Skin epidermis (tissue), 12 donors: ENCODE measurements around the gene PSME3.
"Not testable (repeated sequence)": the region's sequence is repeated elsewhere in the genome, so short reads cannot be mapped to it uniquely, and the experiment has no call there.

Experiments used
- H3K27ac ChIP-seq, 21 experiments: fragments of 200-600 bp; sonication (generic) in 11 of 21; one replicate each; pipeline ENCODE4 v1.5.0; 2020; ENCODE audit warnings: mild to moderate bottlenecking in 3 of 21, inconsistent platforms in 2 of 21, moderate library complexity in 2 of 21
- H3K4me3 ChIP-seq, 7 experiments: fragments of 200-600 bp; sonication (generic) in 2 of 7; one replicate each; pipeline ENCODE4 v1.5.0; 2020; ENCODE audit warnings: inconsistent platforms in 2 of 7, mild to moderate bottlenecking in 2 of 7, moderate library complexity in 1 of 7

Gene PSME3

GRCh38 chr17:42848093-42848492 is 14.9 kb downstream of the PSME3 start:
- no peak overlapping the region for H3K27ac ChIP-seq
- no peak overlapping the region for H3K4me3 ChIP-seq

DNA sequence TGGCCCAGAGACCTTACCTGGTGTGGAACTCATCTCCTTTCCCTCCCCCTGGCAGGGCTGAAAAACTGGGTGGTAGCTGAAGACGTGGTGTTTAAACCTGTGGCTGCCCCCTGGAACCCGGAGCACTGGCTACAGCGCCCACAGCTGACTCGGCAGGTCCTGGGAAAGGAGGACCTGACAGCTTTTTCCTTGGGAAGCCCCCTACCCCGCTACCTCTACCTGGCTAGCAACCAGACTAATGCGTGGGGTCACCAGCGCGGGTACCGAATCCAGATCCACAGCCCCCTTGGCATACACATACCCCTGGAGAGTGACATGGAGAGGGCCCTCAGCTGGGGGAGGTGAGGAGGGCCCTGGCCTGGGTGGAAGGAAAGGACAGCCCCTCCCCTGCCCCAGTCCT is 15.8 kb downstream of the PSME3 start:
- Histone ChIP-seq H3K4me3 (no peak overlapping the region), H3K27ac (no peak overlapping the region)

GRCh38 chr17:42849451-42850181 is 16.4 kb downstream of the PSME3 start:
- Histone ChIP-seq H3K4me3 (no peak overlapping the region), H3K27ac (no peak overlapping the region)

- H3K4me3 ChIP-seq = peak within 1 kb of the TSS in 1 of 7 experiments; percentile 14
- H3K27ac ChIP-seq = peak within 1 kb of the TSS in 5 of 21 experiments; percentile 1 to 66 (median 16)
These were observed 17.8 kb downstream of the PSME3 start, which contains the start of gene AOC3 for GRCh38 chr17:42850954-42851353. Gene AOC3, plus strand, starts transcription at chr17:42851199. Its CDS starts 145 bp downstream, at chr17:42851344.

GRCh38 chr17:42851371-42852240 is 18.4 kb downstream of the PSME3 start:
- Histone ChIP-seq H3K4me3 (peak overlapping the region in 1 of 7 experiments; percentile 14), H3K27ac (peak overlapping the region in 5 of 21 experiments; percentile 1 to 66 (median 16))

- H3K27ac ChIP-seq = peak overlapping the region in 5 of 21 experiments; percentile 1 to 66 (median 7)
These were observed 19.2 kb downstream of the PSME3 start for GRCh38 chr17:42852351-42852750.

GRCh38 chr17:42853004-42853403 is 19.8 kb downstream of the PSME3 start:
- Histone ChIP-seq H3K4me3 (peak overlapping the region in 2 of 7 experiments; percentile 8 to 10), H3K27ac (peak overlapping the region in 3 of 21 experiments; percentile 5 to 66 (median 7))

More at GRCh38 chr17:42852351-42852750, 19.2 kb downstream of the PSME3 start:
- peak overlapping the region in 1 of 7 experiments; percentile 7 for H3K4me3 ChIP-seq

GRCh38 chr17:42853597-42853967 is 20.4 kb downstream of the PSME3 start:
- Histone ChIP-seq H3K4me3 (peak overlapping the region in 2 of 7 experiments; percentile 8 to 10), H3K27ac (no peak overlapping the region)

DNA sequence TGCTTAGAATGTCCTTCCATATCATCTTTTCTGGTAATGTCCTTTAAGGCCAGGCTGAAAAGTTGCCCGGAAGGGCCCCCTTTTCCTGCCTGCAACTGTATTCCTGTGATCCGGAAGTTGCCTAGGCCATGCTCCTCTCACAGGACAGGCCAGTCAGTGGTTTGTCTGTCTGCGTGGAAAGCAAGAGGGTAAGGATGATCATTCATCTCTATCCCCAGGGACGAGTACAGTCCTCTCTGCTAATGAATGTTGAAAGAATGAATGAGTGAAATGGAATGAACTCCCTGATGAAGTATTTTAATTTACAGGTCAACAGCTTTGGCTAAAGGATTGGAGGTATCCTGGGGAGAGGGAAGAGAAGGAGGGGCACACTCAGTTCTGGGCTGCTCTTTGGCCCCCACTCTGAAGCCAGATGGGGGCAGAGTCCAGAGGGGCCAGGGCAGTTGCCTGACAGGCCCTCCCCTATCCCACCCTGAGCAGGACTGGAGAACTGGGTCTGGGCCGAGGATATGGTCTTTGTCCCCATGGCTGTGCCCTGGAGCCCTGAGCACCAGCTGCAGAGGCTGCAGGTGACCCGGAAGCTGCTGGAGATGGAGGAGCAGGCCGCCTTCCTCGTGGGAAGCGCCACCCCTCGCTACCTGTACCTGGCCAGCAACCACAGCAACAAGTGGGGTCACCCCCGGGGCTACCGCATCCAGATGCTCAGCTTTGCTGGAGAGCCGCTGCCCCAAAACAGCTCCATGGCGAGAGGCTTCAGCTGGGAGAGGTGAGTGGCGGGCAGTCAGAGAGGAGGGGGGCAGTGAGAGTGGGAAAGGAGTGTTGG is 21.0 kb downstream of the PSME3 start:
- no peak overlapping the region for H3K27ac ChIP-seq
- peak overlapping the region in 1 of 7 experiments; percentile 10 for H3K4me3 ChIP-seq

DNA sequence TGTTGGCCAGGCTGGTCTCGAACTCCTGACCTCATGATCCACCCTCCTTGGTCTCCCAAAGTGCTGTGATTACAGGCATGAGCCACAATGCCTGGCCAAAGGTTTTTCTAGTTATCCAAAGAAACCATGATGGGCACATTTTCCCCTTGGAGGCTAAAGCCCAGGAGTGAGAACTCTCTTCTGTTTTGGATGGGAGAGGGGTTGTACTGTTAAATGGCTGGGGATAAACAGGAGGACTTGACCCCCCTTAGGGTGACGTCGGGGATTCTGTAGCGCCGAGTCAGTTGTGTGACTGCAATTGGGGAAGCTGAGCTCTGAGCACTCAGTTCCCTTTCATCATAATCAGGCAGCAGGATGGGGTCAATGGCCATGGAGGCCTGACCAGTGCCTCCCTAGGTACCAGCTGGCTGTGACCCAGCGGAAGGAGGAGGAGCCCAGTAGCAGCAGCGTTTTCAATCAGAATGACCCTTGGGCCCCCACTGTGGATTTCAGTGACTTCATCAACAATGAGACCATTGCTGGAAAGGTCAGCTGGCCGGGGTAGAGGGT is 21.9 kb downstream of the PSME3 start:
- no peak overlapping the region for H3K27ac ChIP-seq
- H3K4me3 ChIP-seq = no peak overlapping the region

DNA sequence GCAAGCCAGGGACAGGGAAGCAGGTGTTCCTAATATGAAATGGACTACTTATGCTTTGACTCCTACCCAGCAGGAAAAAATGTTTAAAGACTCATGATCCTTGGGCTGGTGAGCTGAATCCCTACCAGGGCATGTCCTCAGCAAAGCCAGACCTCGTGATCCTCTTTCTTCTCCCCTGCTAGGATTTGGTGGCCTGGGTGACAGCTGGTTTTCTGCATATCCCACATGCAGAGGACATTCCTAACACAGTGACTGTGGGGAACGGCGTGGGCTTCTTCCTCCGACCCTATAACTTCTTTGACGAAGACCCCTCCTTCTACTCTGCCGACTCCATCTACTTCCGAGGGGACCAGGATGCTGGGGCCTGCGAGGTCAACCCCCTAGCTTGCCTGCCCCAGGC is 22.9 kb downstream of the PSME3 start:
- H3K4me3 ChIP-seq, H3K27ac ChIP-seq: not testable (repeated sequence)

DNA sequence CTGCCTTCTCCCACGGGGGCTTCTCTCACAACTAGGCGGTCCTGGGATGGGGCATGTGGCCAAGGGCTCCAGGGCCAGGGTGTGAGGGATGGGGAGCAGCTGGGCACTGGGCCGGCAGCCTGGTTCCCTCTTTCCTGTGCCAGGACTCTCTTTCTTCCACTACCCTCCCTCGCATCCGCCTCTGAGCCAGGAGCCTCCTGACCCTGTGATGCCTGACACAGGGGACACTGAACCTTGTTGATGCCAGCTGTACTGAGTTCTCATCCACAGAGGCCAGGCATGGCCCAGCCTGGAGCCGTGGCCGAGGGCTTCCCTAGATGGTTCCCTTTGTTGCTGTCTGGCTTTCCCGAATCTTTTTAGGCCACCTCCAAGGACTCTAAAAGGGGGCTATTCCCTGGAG is 23.3 kb downstream of the PSME3 start:
- H3K27ac ChIP-seq, H3K4me3 ChIP-seq: not testable (repeated sequence)

DNA sequence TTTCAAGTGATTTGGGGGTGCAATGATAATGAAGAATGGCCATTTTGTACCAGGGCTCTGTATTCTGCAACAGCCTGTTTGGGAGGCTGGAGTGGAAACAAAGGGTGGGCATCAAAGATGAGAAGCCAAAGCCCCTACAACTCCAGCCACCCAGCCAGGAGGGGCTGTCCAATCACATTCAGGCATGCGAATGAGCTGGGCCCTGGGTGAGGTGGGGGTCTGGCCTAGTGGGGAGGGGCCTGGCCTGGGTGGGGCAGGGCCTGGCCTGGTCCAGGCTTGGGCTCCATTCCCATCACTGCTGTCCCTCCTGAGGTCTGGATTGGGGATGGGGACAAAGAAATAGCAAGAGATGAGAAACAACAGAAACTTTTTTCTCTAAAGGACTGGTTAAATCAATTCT is 24.2 kb downstream of the PSME3 start:
- no peak overlapping the region for H3K4me3 ChIP-seq
- H3K27ac ChIP-seq = no peak overlapping the region

DNA sequence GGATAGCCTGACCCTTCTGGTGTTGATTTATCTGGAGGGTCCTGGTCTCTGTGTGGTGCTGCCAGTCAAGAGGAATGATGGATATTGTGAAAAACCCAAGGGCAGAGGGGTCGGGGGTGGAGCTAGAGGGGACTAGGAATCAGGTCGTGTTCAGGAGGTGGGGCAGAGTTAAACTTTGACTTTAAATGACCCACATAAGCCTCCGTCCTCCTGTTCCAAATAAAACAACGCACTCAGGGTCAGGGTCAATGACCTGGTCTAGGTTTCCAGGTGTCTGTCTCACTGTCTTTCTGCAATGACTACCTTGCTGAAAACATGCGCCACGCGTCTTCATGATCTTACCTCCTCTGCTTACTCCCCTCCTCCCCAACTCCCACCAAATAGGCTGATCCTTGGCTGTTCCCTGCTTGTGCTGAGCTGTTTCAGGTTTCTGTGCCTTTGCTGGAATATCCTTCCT is 32.5 kb downstream of the PSME3 start:
- Histone ChIP-seq H3K27ac (no peak overlapping the region), H3K4me3 (no peak overlapping the region)

- no peak overlapping the region for H3K27ac ChIP-seq
- H3K4me3 ChIP-seq = no peak overlapping the region
These were observed 33.0 kb downstream of the PSME3 start for GRCh38 chr17:42866216-42866615.

GRCh38 chr17:42866631-42867575 is 33.7 kb downstream of the PSME3 start:
- H3K27ac ChIP-seq = no peak overlapping the region
- no peak overlapping the region for H3K4me3 ChIP-seq

GRCh38 chr17:42867694-42868261 is 34.6 kb downstream of the PSME3 start:
- not testable (repeated sequence) for H3K27ac ChIP-seq, H3K4me3 ChIP-seq

GRCh38 chr17:42868338-42868737 is 35.1 kb downstream of the PSME3 start:
- H3K4me3 ChIP-seq = no peak overlapping the region
- no peak overlapping the region for H3K27ac ChIP-seq
